Measurements from ENCODE around the gene SYN1.

DNA sequence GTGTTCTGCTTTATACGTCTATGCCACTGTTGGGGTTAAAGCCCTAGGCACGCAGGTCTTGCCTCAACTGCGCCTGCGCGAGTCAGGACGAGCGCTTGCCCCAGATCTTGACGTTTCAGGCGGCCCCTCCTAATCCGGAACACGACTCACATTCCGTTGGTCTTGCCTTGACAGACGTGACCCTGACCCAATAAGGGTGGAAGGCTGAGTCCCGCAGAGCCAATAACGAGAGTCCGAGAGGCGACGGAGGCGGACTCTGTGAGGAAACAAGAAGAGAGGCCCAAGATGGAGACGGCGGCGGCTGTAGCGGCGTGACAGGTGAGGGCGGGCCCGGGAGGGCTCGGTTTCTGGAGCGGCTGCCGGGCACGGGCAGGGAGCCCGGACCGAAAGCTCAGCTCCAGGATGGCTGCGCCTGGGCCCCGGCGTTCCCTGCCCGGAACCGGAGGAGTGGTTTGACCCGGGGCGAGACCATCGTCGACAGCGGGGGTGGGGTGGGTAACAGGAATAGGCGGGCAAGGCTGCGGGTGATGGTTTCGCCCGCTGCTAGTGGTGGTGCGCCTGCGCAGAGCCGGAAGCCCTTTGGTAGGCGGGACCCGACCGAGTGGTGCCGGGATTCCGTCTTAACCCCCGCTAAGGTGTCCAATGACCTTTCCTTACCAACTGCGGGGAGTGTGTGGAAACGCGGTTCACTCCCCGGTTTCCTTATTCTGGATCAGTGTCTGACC, 58.6 kb downstream of the SYN1 start, which contains the start of gene ARAF:
- TF ChIP-seq, protein P1, sequence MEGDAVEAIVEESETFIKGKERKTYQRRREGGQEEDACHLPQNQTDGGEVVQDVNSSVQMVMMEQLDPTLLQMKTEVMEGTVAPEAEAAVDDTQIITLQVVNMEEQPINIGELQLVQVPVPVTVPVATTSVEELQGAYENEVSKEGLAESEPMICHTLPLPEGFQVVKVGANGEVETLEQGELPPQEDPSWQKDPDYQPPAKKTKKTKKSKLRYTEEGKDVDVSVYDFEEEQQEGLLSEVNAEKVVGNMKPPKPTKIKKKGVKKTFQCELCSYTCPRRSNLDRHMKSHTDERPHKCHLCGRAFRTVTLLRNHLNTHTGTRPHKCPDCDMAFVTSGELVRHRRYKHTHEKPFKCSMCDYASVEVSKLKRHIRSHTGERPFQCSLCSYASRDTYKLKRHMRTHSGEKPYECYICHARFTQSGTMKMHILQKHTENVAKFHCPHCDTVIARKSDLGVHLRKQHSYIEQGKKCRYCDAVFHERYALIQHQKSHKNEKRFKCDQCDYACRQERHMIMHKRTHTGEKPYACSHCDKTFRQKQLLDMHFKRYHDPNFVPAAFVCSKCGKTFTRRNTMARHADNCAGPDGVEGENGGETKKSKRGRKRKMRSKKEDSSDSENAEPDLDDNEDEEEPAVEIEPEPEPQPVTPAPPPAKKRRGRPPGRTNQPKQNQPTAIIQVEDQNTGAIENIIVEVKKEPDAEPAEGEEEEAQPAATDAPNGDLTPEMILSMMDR (IDR thresholded peaks at IDR 0.05; ENCODE audit: insufficient read depth, low read depth, low read length) = no peak
- TF ChIP-seq EZH2 (IDR thresholded peaks at IDR 0.05; ENCODE audit: insufficient read depth, low read length) = no peak
